ENCODE data around the gene RDH14. TPM values are rescaled to one million over a fixed set of nuclear protein-coding genes. Genes with fewer than 3 reads are reported as not detected.

RDH14 gene
- total RNA-seq, 1 donor from 2014 or later = 18.3 TPM

DNA sequence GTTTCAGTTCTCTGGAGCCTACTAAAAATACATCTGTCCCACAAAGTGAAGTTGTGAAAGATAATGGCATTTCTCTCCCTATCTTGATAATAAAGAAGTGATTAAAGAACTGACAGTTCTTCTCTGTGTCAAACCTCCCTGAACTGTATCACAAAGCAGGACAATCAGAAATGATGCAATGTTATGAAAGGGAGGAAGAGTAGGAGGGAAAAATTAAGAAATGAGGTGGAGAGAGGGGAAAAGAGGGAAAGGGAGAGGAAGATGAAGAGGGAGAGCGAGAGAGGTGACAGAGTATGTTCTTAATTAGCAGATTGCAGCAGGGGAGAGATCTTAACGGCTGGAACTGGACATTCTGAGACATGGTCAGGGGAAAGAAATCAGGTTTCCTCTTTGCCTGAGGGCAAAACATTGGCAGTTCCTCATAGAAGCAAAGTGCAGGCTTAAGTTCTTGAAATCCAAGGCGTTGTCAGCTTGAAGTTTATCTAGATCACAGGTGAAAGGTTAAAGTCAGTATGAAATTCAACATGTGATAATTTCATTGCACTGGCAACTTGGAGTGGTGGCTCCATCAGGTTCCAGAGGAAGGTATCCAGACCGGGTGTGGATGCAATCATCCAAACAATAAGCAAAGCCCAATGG lies 54.6 kb downstream of the RDH14 start:
- TF ChIP-seq CTCF (IDR thresholded peaks at IDR 0.05) = no peak
- intact Hi-C loops (cut with DNase I) = no loop called here
- Histone ChIP-seq H3K36me3 (no peaks in the 10 kb centered on the region), H3K4me3 (no peak overlapping the region), H3K27ac (no peak overlapping the region), H3K9me3 (no peaks in the 10 kb centered on the region), H3K27me3 (ENCODE audit: low read depth) (no peaks in the 10 kb centered on the region), H3K4me1 (no peaks in the 10 kb centered on the region)
- DNase-seq (no peak), ATAC-seq (no peak)

Other genes with a start within 250 kb of the RDH14 start
- gene NT5C1B, start 28.9 kb upstream of the RDH14 start, total RNA-seq = not detected

All from lower lobe of right lung (tissue), 2 donors.